ENCODE results near the gene TMEM61.

- no peak for TF ChIP-seq POLR2A (IDR thresholded peaks at IDR 0.05)
- TF ChIP-seq, protein P1, sequence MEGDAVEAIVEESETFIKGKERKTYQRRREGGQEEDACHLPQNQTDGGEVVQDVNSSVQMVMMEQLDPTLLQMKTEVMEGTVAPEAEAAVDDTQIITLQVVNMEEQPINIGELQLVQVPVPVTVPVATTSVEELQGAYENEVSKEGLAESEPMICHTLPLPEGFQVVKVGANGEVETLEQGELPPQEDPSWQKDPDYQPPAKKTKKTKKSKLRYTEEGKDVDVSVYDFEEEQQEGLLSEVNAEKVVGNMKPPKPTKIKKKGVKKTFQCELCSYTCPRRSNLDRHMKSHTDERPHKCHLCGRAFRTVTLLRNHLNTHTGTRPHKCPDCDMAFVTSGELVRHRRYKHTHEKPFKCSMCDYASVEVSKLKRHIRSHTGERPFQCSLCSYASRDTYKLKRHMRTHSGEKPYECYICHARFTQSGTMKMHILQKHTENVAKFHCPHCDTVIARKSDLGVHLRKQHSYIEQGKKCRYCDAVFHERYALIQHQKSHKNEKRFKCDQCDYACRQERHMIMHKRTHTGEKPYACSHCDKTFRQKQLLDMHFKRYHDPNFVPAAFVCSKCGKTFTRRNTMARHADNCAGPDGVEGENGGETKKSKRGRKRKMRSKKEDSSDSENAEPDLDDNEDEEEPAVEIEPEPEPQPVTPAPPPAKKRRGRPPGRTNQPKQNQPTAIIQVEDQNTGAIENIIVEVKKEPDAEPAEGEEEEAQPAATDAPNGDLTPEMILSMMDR (IDR thresholded peaks at IDR 0.05), result no peak
These were observed 10.5 kb downstream of the TMEM61 start for GRCh38 chr1:54990916-54991315.
